IPS-11a (cell line): ENCODE measurements around the gene LRR1.

Experiments used
- H3K4me3 ChIP-seq: one replicate; pipeline ENCODE4 v1.5.1; 2013; ENCODE audit warnings: low read depth, low read length, control low read depth

LRR1 gene

DNA sequence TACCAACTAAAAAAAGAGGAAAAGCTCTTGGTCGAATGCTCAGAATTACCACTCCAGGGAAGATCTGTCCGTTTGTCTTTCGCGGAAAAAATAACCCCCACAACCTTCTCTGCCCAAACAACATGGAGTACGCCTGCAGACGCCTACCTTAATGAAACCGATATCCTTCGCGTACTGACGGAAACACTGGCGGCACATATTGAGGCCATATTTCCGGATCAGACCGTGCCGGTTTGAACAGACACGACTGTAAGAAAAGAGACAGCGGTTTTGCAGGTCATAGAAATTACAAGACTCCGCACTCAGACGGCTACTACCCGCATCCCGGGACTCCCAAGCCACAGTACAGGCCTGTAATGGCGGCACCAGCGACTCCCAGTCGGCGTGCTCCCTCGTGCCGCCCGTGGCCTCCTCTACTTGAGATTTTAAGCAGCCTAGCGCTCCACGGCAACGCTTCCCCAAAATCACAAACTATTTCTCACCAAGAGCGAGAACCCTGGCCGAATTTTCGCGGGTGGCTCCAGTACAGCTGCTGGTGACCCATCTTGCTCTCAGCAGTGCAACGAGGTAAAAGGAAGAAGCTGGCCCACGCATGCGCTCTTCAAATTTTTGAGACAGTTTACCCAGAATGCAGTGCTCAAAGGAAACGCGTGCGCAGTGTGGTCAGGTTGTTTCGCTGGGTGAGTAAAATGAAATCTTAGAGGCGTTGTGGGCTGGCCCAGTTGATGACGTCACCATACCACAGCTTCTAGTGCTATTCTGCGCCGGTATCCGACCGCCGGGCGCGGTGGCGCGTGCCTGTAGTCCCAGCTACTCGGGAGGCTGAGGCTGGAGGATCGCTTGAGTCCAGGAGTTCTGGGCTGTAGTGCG, 12.7 kb upstream of the LRR1 start, which contains the start of gene RPS29:
TSS of gene RPS29 (minus strand) at position 578 of the 870 bp plus-strand sequence. CDS start at position 544, 34 bp downstream.
- H3K4me3 ChIP-seq = peak within 1 kb of the TSS; percentile 99

DNA sequence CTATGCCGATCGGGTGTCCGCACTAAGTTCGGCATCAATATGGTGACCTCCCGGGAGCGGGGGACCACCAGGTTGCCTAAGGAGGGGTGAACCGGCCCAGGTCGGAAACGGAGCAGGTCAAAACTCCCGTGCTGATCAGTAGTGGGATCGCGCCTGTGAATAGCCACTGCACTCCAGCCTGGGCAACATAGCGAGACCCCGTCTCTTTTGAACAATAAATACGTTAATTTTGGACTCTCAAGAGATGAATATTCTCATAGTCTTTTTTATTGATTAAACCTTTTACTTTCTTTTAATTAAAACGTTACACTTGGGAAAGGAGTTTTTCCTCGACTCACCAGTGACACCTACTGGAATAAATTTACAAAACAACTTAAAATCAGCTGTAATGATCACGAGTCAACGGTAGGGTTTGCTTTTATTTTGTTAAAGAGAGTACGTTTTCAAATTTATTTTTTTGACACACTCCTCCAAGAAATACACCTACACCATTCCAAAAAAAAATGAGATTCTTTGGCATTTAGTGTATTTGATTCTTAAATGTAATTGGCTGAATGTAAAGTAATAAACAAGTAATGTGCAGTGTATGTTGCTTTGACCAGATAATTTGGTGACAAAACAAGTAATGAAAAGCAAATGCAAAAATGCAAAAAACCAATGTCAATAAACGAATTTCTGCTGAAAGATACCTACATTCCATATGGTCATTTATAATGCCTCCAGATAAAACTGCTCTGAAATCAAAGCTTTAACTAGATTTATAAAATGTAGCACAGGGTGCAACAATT, 11.9 kb upstream of the LRR1 start:
- H3K4me3 ChIP-seq = peak overlapping the region; percentile 25

DNA sequence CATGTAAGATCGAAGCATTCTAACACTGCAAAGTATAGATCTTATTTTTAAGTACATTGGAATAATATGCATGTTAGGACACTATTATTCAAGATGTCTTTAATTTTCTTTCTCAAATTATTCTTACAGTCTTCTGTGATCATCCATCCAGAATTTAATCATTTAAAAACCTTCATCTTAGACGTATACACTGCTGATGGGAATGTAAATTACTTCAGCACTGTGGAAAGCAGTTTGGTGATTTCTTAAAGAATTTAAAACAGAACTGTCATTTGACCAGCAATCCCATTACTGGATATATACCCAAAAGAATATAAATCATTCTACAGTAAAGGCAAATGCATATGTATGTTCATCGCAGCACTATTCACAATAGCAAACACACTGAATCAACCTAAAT, 9.4 kb upstream of the LRR1 start:
- H3K4me3 ChIP-seq = no peak overlapping the region

DNA sequence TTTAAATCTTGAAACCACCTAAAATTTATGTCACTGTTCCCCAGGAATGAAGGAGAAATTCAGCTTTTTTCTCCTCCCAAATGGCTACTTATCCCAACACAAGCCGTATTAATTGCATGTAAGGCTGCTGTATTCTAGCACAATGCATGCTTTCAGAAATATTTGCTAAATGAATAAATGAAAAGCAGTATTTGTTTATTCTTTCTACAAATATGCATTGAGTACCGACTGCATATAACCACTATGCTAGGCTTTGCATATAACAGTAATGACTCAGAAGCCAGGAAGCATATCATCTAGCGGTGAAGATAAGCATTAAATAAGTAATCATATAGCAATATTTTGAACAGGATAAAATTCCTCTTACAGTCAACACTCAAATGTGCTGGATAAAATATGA, 5.7 kb upstream of the LRR1 start:
- H3K4me3 ChIP-seq = no peak overlapping the region

DNA sequence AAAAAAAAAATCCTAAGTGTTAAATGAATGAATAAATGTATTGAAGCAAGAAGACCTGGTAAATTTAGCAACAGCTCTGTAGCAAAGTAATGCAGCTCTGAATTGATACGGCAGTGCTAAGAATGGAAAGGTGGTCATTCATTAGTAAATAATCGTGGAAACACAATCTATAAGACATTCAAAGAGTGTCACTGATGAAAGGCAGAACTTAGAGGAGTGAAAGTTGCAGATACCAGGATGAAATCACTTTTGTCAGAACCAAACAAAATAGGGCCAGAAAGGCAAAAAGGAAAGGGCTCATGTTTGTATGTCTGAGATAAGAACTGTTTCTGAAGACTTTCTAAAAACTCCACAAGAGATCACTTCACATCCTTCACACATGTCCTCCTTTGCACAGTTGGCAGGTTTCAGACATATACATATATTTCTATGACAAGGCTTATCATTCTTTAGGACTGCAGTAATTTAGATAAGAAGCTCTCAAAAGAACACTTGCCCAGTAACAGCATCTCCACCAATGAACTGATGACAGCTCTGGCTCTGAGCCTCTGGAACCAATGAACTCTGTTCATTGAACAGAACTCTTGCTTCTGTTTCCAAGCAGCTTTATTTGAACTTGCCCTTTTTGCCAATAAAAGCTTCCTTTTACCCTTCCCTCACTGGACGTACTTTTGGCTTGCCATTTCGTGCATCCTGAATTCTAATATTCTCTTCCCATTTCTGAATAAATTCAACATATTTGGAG, 4.2 kb upstream of the LRR1 start:
- H3K4me3 ChIP-seq = no peak overlapping the region

DNA sequence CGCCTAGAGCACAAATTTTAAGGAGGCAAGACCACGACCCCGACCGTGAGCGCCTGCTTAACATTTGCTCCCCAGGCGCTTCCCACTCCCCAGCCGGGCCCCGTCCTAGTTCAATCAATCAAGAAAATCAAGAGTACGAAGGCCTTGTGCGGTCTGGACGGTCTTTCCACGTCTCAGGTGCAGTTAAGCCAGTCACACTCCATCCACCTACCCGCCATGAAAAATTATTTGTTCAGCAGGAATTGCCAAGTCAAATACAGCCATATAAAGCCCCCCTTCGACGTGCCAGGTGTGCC, 603 bp upstream of the LRR1 start:
- H3K4me3 ChIP-seq = peak overlapping the region; percentile 95

DNA sequence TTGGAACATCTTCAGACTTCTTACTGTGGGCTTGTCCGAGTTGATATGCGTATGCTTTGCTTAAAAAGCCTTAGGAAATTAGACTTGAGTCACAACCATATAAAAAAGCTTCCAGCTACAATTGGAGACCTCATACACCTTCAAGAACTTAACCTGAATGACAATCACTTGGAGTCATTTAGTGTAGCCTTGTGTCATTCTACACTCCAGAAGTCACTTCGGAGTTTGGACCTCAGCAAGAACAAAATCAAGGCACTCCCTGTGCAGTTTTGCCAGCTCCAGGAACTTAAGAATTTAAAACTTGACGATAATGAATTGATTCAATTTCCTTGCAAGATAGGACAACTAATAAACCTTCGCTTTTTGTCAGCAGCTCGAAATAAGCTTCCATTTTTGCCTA, 8.8 kb downstream of the LRR1 start:
- no peak overlapping the region for H3K4me3 ChIP-seq

DNA sequence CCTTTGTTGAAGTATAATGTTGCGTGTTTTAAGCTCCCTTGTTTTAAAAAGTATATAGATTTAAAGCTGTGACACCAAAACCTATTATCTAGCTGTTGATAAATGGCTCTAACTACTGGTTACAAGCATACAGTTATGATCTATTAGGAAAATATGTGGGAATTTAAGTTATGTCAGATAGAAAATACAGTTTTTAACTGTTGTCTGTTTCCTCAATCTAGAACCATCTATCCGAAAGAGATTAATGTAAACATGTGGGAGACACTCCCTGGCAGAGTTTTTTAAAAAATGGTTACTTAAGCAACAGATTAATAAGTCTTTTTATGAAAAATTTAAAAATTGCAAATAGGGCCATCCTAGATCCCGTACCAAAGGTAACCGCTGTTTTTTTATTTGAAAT, 13.5 kb downstream of the LRR1 start:
- no peak overlapping the region for H3K4me3 ChIP-seq

DNA sequence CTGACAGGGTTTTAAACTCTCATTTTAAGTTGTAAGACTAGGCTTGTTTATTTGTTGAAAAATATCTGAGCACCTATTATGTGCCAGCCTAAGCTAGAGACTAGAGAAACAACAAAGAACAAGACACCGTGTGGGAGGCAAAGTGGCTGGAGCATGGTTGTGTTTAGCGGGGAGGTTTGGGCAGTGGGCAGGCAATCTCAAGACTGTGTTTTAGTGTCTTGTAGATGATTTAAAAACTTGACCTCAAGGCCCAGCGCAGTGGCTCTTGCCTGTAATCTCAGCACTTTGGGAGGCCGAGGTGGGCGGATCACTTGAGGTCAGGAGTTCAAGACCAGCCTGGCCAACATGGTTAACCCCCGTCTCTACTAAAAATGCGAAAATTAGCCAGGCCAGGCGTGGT, 13.9 kb downstream of the LRR1 start:
- no peak overlapping the region for H3K4me3 ChIP-seq

DNA sequence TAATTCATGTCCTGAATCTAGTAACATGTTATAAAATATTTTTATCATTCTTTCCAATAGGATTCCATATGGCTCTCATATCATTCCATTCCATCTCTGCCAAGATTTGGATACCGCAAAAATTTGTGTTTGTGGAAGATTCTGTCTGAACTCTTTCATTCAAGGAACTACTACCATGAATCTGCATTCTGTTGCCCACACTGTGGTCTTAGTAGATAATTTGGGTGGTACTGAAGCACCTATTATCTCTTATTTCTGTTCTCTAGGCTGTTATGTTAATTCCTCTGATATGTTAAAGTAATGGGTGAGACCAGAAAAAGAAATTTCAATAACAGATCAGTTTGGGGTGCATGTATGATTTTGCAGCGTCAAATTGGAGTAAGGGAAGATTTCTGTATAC, 15.5 kb downstream of the LRR1 start:
- H3K4me3 ChIP-seq = no peak overlapping the region

DNA sequence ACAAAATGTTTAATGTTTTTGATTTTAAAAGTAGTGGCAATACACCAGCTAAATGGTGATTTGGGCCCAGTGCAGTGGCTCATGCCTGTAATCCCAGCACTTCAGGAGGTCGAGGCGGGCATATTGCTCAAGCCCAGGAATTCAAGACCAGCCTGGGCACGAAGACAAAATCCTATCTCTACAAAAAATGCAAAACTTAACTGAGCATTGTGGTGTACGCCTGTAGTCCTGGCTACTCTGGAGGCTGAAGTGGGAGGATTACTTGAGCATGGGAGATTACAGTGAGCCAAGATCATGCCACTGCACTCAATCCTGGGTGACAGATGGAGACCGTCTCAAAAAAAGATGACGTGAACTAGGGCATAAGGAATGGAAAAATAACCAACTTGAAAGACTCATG, 17.0 kb downstream of the LRR1 start:
- H3K4me3 ChIP-seq = no peak overlapping the region

DNA sequence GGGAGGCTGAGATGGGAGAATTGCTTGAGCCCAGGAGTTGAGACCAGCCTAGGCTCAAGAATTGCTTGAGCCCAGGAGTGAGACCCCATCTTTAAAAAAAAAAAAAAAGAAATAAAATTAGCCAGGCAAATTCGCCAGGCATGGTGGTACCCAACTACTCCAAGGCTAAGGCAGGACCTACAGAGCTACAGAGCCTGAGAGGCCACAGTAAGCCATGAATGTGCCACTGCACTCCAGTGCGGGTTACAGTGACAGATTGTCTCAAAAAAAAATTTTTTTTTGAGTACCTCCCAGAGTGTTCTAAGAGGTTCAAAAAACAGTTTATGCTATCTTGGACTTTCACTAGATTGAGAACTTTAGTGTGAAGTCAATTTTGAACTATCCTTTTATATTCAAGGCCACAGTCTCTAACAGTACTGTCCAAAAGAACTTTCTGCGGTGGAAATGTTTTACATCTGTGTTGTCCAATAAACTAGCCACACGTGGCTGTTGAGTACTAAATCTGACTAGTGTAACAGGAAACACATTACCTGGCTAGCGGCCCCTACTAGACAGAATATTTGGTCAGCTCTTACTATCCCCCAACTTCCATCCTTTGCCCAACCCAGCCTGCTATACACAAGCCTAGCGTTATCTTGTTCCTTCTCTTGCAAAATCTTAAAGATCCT, 19.2 kb downstream of the LRR1 start:
- no peak overlapping the region for H3K4me3 ChIP-seq

DNA sequence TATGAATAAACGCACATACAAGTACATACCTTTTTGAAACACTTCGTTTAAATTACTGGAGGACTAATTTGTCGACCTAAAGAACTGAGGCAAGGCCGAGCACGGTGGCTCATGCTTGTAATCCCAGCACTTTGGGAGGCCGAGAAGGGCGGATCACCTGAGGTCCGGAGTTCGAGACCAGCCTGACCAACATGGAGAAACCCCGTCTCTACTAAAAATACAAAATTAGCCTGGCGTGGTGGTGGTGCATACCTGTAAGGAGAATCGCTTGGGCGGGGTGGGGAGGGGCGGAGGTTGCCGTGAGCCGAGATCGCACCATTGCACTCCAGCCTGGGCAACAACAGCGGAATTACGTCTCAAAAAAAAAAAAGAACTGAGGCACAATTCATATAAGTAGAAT, 20.5 kb downstream of the LRR1 start:
- peak overlapping the region; percentile 99 for H3K4me3 ChIP-seq

DNA sequence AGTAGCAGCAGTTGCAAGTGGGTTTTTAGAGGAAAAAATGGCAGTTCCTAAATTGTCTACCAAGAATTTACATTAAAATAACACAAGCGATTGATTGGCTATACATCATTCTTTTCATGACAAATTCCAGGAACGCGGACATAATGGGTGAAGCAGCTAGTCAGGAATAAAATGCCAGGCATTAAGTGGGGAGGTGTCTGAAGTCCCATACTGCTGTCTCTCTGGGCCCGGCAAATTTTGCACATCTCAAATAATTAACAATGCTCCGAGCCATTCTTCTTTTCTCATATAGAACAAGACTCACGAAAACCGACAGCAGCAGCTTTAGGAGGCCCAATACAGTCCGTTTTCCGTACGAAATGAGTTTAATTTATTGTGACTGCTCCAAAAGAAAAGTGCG, 21.0 kb downstream of the LRR1 start:
- peak overlapping the region; percentile 99 for H3K4me3 ChIP-seq

DNA sequence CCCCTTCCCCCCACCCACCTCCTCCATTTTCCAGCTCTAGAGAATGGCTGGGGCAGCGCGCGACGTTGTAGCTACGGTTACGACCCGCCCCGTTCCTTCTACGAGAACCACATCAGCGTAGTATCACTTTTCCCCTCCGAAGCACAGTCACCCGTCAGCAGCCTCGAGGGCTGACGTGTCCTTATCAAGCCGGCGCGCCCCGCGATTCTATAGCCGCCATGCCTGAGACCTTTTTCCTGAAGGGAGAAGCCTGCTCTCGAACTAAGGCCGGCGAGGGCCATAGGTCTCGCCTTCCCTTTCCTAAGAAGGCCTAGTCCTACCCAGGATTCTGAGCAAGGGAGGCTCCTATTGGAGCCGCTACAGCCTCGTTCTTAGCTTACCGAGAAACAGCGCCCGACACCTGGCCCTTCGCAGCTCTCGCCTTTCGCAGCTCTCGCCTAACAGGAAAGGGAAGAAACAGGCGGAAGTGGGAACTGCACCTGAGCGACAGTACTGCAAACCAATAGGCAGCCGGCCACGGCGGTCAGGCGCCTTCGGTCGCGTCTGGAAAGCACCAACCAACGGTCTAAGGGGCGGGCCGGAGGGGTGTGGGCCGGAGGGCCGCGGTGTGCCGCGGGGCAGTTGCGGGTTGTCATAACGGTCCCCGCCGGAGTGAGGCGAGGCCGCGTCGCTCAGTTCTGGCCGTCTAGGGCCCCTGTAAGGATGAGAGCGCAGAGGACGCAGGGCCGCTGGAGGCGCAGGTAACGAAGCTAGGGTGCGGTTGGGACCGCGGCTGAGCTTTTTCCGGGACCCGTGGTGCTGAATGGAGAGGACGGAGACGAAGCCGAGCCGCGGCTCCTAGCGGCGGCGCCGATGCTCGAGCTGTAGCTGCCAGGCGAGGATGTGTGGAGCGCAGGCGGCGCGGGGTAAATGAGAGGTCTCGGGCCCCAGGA, 21.7 kb downstream of the LRR1 start, which contains the start of the genes MGAT2 and RPL36AL:
TSS of gene MGAT2 (plus strand) at position 618 of the 932 bp plus-strand sequence. CDS start 470 bp downstream, outside the sequence.
TSS of gene RPL36AL (minus strand) at position 445 of the 932 bp plus-strand sequence. CDS start 1,522 bp downstream, outside the sequence.
- peak within 1 kb of the TSS; percentile 99 for H3K4me3 ChIP-seq

DNA sequence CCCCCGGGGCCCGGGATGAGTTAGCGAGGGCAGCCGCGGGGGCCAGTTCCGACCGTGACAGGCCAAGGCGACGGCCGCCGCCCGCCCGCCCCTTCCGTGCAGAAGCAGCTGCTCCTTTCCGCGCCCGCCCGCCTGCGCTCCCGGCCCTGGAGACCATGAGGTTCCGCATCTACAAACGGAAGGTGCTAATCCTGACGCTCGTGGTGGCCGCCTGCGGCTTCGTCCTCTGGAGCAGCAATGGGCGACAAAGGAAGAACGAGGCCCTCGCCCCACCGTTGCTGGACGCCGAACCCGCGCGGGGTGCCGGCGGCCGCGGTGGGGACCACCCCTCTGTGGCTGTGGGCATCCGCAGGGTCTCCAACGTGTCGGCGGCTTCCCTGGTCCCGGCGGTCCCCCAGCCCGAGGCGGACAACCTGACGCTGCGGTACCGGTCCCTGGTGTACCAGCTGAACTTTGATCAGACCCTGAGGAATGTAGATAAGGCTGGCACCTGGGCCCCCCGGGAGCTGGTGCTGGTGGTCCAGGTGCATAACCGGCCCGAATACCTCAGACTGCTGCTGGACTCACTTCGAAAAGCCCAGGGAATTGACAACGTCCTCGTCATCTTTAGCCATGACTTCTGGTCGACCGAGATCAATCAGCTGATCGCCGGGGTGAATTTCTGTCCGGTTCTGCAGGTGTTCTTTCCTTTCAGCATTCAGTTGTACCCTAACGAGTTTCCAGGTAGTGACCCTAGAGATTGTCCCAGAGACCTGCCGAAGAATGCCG, 22.6 kb downstream of the LRR1 start:
- H3K4me3 ChIP-seq = peak overlapping the region; percentile 99

DNA sequence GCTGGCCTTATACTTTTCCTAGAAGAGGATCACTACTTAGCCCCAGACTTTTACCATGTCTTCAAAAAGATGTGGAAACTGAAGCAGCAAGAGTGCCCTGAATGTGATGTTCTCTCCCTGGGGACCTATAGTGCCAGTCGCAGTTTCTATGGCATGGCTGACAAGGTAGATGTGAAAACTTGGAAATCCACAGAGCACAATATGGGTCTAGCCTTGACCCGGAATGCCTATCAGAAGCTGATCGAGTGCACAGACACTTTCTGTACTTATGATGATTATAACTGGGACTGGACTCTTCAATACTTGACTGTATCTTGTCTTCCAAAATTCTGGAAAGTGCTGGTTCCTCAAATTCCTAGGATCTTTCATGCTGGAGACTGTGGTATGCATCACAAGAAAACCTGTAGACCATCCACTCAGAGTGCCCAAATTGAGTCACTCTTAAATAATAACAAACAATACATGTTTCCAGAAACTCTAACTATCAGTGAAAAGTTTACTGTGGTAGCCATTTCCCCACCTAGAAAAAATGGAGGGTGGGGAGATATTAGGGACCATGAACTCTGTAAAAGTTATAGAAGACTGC, 23.4 kb downstream of the LRR1 start:
- H3K4me3 ChIP-seq = peak overlapping the region; percentile 99

DNA sequence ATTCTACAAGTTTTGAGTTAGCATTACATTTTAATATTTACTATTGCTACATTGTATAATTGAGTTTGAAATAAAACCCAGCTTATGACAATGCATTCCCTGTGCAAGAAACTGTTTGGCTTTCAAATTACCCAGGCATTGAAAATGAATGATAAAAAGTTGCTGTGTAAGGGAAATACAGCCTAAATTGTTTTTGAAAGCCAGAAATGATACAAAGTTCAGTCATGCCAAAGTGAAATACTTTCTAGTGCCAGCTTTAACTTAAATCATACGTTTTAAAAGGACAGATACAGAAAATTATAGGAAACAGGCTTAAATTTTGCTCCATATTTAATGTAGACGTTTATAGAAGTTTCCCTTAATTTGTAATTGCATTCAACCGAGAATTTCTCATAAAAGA, 24.6 kb downstream of the LRR1 start:
- no peak overlapping the region for H3K4me3 ChIP-seq
